BLaER1 treated with 17β-estradiol and CSF1 and Interleukin-3, amounts not matched to agents 10 nM and 100 nM (cell line): ENCODE measurements around the gene HLCS.

ENCODE experiments used
- H3K27ac ChIP-seq, 11 experiments: shearing (Covaris generic); formaldehyde crosslinking; 2 replicates each; pipeline ENCODE4 v1.8.1; 2022
- H3K27me3 ChIP-seq, 11 experiments: shearing (Covaris generic); formaldehyde crosslinking; 2 replicates each; pipeline ENCODE4 v1.8.1; 2022
- H3K36me3 ChIP-seq, 11 experiments: shearing (Covaris generic); formaldehyde crosslinking; 2 replicates each; pipeline ENCODE4 v1.8.1; 2022
- H3K4me1 ChIP-seq, 10 experiments: shearing (Covaris generic); formaldehyde crosslinking; 2 replicates each; pipeline ENCODE4 v1.8.1; 2022
- H3K4me2 ChIP-seq, 11 experiments: shearing (Covaris generic); formaldehyde crosslinking; 2 replicates each; pipeline ENCODE4 v1.8.1; 2022
- H3K4me3 ChIP-seq, 10 experiments: shearing (Covaris generic); formaldehyde crosslinking; 2 replicates each; pipeline ENCODE4 v1.8.1; 2022
- H3K9ac ChIP-seq, 11 experiments: shearing (Covaris generic); formaldehyde crosslinking; 2 replicates each; pipeline ENCODE4 v1.8.1; 2022
- H3K9me3 ChIP-seq, 11 experiments: shearing (Covaris generic); formaldehyde crosslinking; replicated peaks in 1 of 11; 2 replicates each; pipeline ENCODE4 v1.8.1; 2022
- H4K20me1 ChIP-seq, 11 experiments: shearing (Covaris generic); formaldehyde crosslinking; 2 replicates each; pipeline ENCODE4 v1.8.1; 2022
- Cebpa-rat ChIP-seq, 11 experiments: shearing (Covaris generic); IDR thresholded peaks; 2 replicates each; pipeline ENCODE4 v1.8.1; 2022

Gene HLCS

GRCh38 chr21:36976228-36976861 lies 9.9 kb upstream of the HLCS start:
- Histone ChIP-seq H3K4me2 (no peak overlapping the region), H3K4me3 (no peak overlapping the region), H3K36me3 (no peaks in the 10 kb centered on the region), H4K20me1 (peaks cover 0 to 18% (median 0%) of the 10 kb centered on the region in 11 experiments; a peak in 2 of 22 replicates), H3K27ac (no peak overlapping the region), H3K9ac (no peak overlapping the region), H3K9me3 (no peaks in the 10 kb centered on the region), H3K27me3 (peaks cover 12 to 21% (median 19%) of the 10 kb centered on the region in 11 experiments), H3K4me1 (peaks cover 31 to 43% (median 37%) of the 10 kb centered on the region in 10 experiments)
- no peak for TF ChIP-seq Cebpa-rat (IDR thresholded peaks at IDR 0.05)

GRCh38 chr21:36974851-36975192 lies 8.4 kb upstream of the HLCS start:
- peaks cover 18 to 28% (median 24%) of the 10 kb centered on the region in 10 experiments; a peak in 19 of 20 replicates for H3K4me1 ChIP-seq
- no peak for TF ChIP-seq Cebpa-rat (IDR thresholded peaks at IDR 0.05)
- no peaks in the 10 kb centered on the region for H3K9me3 ChIP-seq
- peaks cover 0 to 6% (median 4%) of the 10 kb centered on the region in 11 experiments; a peak in 9 of 22 replicates for H3K27me3 ChIP-seq
- peaks cover 0 to 6% (median 0%) of the 10 kb centered on the region in 11 experiments; a peak in 1 of 22 replicates for H4K20me1 ChIP-seq
- H3K36me3 ChIP-seq = no peaks in the 10 kb centered on the region
- H3K4me2 ChIP-seq = no peak overlapping the region
- H3K4me3 ChIP-seq = no peak overlapping the region
- no peak overlapping the region for H3K9ac ChIP-seq
- no peak overlapping the region for H3K27ac ChIP-seq

- TF ChIP-seq Cebpa-rat (IDR thresholded peaks at IDR 0.05) = no peak
- Histone ChIP-seq H4K20me1 (peaks cover 0 to 5% (median 0%) of the 10 kb centered on the region in 11 experiments; a peak in 1 of 22 replicates), H3K9me3 (no peaks in the 10 kb centered on the region), H3K27me3 (no peaks in the 10 kb centered on the region; a peak in 1 of 22 replicates), H3K4me2 (no peak overlapping the region), H3K4me1 (peaks cover 18 to 28% (median 21%) of the 10 kb centered on the region in 10 experiments; a peak in 19 of 20 replicates), H3K36me3 (0 out of 22 replicates have a peak, but pooled peaks cover 0 to 2% (median 0%) of the 10 kb centered on the region in 11 experiments), H3K9ac (no peak overlapping the region), H3K4me3 (no peak overlapping the region), H3K27ac (no peak overlapping the region)
These were observed 7.7 kb upstream of the HLCS start for GRCh38 chr21:36973986-36974850.

- Histone ChIP-seq H3K36me3 (0 out of 22 replicates have a peak, but pooled peaks cover 0 to 5% (median 0%) of the 10 kb centered on the region in 11 experiments), H3K4me1 (peaks cover 17 to 34% (median 24%) of the 10 kb centered on the region in 10 experiments), H3K9ac (no peak overlapping the region), H3K27ac (no peak overlapping the region), H3K4me2 (no peak overlapping the region), H3K9me3 (no peaks in the 10 kb centered on the region), H3K27me3 (no peaks in the 10 kb centered on the region), H3K4me3 (no peak overlapping the region), H4K20me1 (no peaks in the 10 kb centered on the region)
- no peak for TF ChIP-seq Cebpa-rat (IDR thresholded peaks at IDR 0.05)
These were observed 2.5 kb upstream of the HLCS start for GRCh38 chr21:36968976-36969375.

GRCh38 chr21:36968414-36968813 lies 1.9 kb upstream of the HLCS start:
- Histone ChIP-seq H3K4me3 (no peak overlapping the region), H3K36me3 (0 out of 22 replicates have a peak, but pooled peaks cover 0 to 5% (median 0%) of the 10 kb centered on the region in 11 experiments), H3K4me1 (peaks cover 17 to 34% (median 24%) of the 10 kb centered on the region in 10 experiments), H3K9me3 (no peaks in the 10 kb centered on the region), H3K9ac (no peak overlapping the region), H3K27ac (no peak overlapping the region), H4K20me1 (no peaks in the 10 kb centered on the region), H3K27me3 (no peaks in the 10 kb centered on the region), H3K4me2 (no peak overlapping the region)
- no peak for TF ChIP-seq Cebpa-rat (IDR thresholded peaks at IDR 0.05)

- Histone ChIP-seq H3K36me3 (0 out of 22 replicates have a peak, but pooled peaks cover 0 to 5% (median 0%) of the 10 kb centered on the region in 11 experiments), H3K4me2 (peak overlapping the region; percentile 71 to 96 (median 82)), H3K27ac (peak overlapping the region; percentile 47 to 71 (median 58); a peak in 17 of 22 replicates), H3K27me3 (no peaks in the 10 kb centered on the region), H3K9me3 (no peaks in the 10 kb centered on the region), H3K4me3 (peak overlapping the region; percentile 68 to 88 (median 80)), H3K9ac (peak overlapping the region; percentile 57 to 89 (median 74); a peak in 21 of 22 replicates), H3K4me1 (peaks cover 17 to 34% (median 24%) of the 10 kb centered on the region in 10 experiments), H4K20me1 (no peaks in the 10 kb centered on the region)
- no peak for TF ChIP-seq Cebpa-rat (IDR thresholded peaks at IDR 0.05)
These were observed 626 bp upstream of the HLCS start for GRCh38 chr21:36966821-36967768.

GRCh38 chr21:36965720-36966065 lies 776 bp downstream of the HLCS start:
- peak overlapping the region; percentile 68 to 88 (median 80) for H3K4me3 ChIP-seq
- H3K9ac ChIP-seq = peak overlapping the region; percentile 77 to 91 (median 86)
- H3K4me1 ChIP-seq = peaks cover 17 to 34% (median 24%) of the 10 kb centered on the region in 10 experiments
- no peaks in the 10 kb centered on the region for H4K20me1 ChIP-seq
- no peaks in the 10 kb centered on the region for H3K9me3 ChIP-seq
- peak overlapping the region; percentile 82 to 98 (median 92) for H3K4me2 ChIP-seq
- TF ChIP-seq Cebpa-rat (IDR thresholded peaks at IDR 0.05) = no peak
- H3K27ac ChIP-seq = peak overlapping the region; percentile 62 to 87 (median 80)
- no peaks in the 10 kb centered on the region for H3K27me3 ChIP-seq
- peaks cover 1 to 16% (median 12%) of the 10 kb centered on the region in 11 experiments; a peak in 15 of 22 replicates for H3K36me3 ChIP-seq
